Stimulated activated effector memory CD8-positive, alpha-beta T cell treated with anti-CD3 and anti-CD28 coated beads, Interleukin-12 subunit alpha, Interleukin-12 subunit beta, amount 100 ng/mL, for 72 hours (primary cell): ENCODE data around the gene UNC5B.

Source experiments
- ATAC-seq: fragments of 150-1000 bp; cut with Tn5 transposase; 2 replicates; pipeline ENCODE4 v1.10.0; 2021
- DNase-seq, 2 donors: peaks; one replicate each; pipeline ENCODE4 v3.0.0; 2021 to 2022; ENCODE audit warnings: low spot score in 2 of 2
- H3K27ac Mint-ChIP-seq: one replicate; pipeline ENCODE4 v1.8.0; 2022; ENCODE audit warnings: mild to moderate bottlenecking, mixed read lengths
- H3K36me3 Mint-ChIP-seq: one replicate; pipeline ENCODE4 v1.8.0; 2022; ENCODE audit warnings: mild to moderate bottlenecking, mixed read lengths
- H3K4me1 Mint-ChIP-seq: one replicate; pipeline ENCODE4 v1.8.0; 2022; ENCODE audit warnings: mixed read lengths
- H3K4me3 Mint-ChIP-seq: one replicate; pipeline ENCODE4 v1.8.0; 2022; ENCODE audit warnings: mild to moderate bottlenecking, mixed read lengths
- H3K9me3 Mint-ChIP-seq: one replicate; pipeline ENCODE4 v1.8.0; 2022; ENCODE audit warnings: mixed read lengths

Gene UNC5B

GRCh38 chr10:71228875-71229675 is 16.7 kb downstream of the UNC5B start:
- H3K27ac Mint-ChIP-seq = no peak overlapping the region
- no peaks in the 10 kb centered on the region for H3K9me3 Mint-ChIP-seq
- ATAC-seq (no peak), DNase-seq (no peak)
- H3K4me1 Mint-ChIP-seq = no peaks in the 10 kb centered on the region
- no peaks in the 10 kb centered on the region for H3K36me3 Mint-ChIP-seq
- no peak overlapping the region for H3K4me3 Mint-ChIP-seq

GRCh38 chr10:71229726-71230655 is 17.6 kb downstream of the UNC5B start:
- ATAC-seq = peak; percentile 17
- no peaks in the 10 kb centered on the region for H3K4me1 Mint-ChIP-seq
- DNase-seq = no peak
- no peaks in the 10 kb centered on the region for H3K9me3 Mint-ChIP-seq
- no peak overlapping the region for H3K4me3 Mint-ChIP-seq
- no peaks in the 10 kb centered on the region for H3K36me3 Mint-ChIP-seq
- H3K27ac Mint-ChIP-seq = no peak overlapping the region

DNA sequence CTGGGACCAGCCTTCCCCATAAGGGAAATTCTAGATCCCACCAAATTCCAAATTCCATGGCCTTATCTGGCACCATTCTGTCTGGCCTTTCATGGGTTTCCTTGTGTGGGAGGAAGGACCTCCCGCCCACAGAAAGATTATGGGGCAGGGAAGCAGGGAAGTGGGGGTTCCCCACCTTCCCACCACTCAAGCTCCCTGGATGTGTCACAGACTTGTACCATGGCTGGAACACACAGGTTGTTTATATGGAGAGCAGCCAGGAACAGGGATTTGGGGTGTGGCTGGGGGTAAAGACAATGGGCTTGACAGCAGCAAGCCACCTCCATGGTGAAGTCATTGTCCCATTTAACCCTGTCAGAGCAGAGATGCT is 18.3 kb downstream of the UNC5B start:
- no peak for DNase-seq
- H3K4me3 Mint-ChIP-seq = no peak overlapping the region
- H3K36me3 Mint-ChIP-seq = no peaks in the 10 kb centered on the region
- no peak for ATAC-seq
- H3K4me1 Mint-ChIP-seq = no peaks in the 10 kb centered on the region
- H3K9me3 Mint-ChIP-seq = no peaks in the 10 kb centered on the region
- H3K27ac Mint-ChIP-seq = no peak overlapping the region

DNA sequence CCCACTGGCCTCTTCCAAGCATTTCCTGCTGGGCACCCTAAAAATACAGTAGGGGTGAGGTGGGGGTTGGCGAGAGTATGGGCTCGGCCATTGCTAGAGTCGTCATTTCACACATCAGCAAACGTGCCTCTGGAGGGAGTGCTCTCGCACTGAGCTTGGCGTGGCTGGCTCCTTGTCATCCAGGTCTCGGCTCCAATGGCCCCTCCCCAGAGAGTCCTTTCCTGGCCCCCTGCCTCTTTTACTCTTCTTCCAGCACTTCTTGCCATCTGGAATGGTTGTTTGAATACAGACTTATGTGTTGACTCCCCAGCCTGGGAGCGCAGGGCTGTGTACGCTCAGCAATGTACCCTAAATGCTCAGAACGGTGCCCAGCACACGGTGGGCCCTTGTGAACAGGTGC is 18.8 kb downstream of the UNC5B start:
- Mint-ChIP-seq H3K4me3 (no peak overlapping the region), H3K9me3 (no peaks in the 10 kb centered on the region), H3K36me3 (no peaks in the 10 kb centered on the region), H3K4me1 (no peaks in the 10 kb centered on the region), H3K27ac (no peak overlapping the region)
- ATAC-seq = no peak
- no peak for DNase-seq

GRCh38 chr10:71232089-71232998 is 20.0 kb downstream of the UNC5B start:
- H3K4me1 Mint-ChIP-seq = no peaks in the 10 kb centered on the region
- H3K36me3 Mint-ChIP-seq = no peaks in the 10 kb centered on the region
- H3K27ac Mint-ChIP-seq = no peak overlapping the region
- H3K9me3 Mint-ChIP-seq = no peaks in the 10 kb centered on the region
- no peak overlapping the region for H3K4me3 Mint-ChIP-seq
- DNase-seq (no peak), ATAC-seq (no peak)

GRCh38 chr10:71233482-71233892 is 21.1 kb downstream of the UNC5B start:
- ATAC-seq (no peak), DNase-seq (no peak)
- H3K4me3 Mint-ChIP-seq = no peak overlapping the region
- H3K36me3 Mint-ChIP-seq = no peaks in the 10 kb centered on the region
- H3K4me1 Mint-ChIP-seq = no peaks in the 10 kb centered on the region
- no peak overlapping the region for H3K27ac Mint-ChIP-seq
- no peaks in the 10 kb centered on the region for H3K9me3 Mint-ChIP-seq

- DNase-seq (no peak), ATAC-seq (no peak)
- no peak overlapping the region for H3K27ac Mint-ChIP-seq
- H3K9me3 Mint-ChIP-seq = no peaks in the 10 kb centered on the region
- no peak overlapping the region for H3K4me3 Mint-ChIP-seq
- H3K4me1 Mint-ChIP-seq = no peaks in the 10 kb centered on the region
- H3K36me3 Mint-ChIP-seq = no peaks in the 10 kb centered on the region
Measured at GRCh38 chr10:71234004-71234894, 21.9 kb downstream of the UNC5B start.

DNA sequence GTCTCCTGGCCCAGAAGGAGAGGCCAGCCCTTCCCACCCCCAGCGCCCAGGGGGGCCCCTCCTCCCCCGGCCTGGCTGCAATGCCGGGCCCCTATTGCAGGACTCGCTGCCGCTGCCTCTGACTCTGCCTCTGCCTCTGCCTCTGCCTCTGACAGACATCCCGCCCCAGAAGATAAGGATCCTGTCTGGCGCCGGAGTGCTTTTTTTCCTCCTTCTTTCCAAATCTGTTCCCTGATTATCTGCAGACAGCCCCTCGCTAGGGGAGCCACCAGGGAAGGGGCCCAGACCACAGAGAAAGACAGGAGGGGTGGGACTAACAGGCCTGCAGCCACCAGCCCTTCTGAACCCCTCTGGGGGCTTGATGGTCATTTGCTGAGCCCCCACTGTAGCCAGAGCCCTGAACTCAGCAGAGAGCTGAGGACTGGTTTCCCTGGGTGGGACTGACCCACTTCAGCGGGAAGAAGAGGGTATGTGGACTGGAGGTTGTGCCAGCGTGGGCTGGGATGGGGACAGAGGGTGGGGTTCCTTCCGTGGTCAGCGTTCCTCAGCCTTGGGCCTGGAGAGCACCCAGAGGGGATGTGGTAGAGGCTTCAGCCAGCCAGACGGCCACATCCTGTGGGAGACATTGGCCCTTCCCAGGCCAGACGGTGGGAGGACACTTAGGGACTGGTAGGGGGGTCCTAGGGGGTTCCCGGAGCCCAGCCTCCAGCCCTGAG is 22.8 kb downstream of the UNC5B start:
- Mint-ChIP-seq H3K27ac (no peak overlapping the region), H3K4me3 (no peak overlapping the region), H3K9me3 (no peaks in the 10 kb centered on the region), H3K36me3 (no peaks in the 10 kb centered on the region), H3K4me1 (no peaks in the 10 kb centered on the region)
- ATAC-seq = no peak
- DNase-seq = no peak

DNA sequence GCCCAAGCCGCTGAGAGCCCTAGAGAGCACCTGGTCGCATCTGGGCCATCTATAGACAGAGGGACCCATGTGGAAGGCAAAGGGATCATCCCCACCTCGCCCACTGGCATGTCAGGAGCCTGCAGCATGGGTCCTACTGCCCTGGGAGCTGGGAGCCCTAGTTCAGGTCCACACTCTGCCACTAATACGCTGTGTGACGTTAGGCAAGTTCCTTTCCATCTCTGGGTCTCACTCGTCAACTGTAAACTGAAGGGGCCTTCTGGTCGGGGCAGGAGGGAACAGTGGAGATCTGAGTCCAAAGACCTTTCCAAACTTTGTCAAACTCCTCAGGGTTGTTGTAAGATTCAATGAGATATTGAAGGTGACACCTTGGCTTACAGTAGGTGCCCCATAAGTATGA is 23.4 kb downstream of the UNC5B start:
- Mint-ChIP-seq H3K4me3 (no peak overlapping the region), H3K9me3 (no peaks in the 10 kb centered on the region), H3K4me1 (no peaks in the 10 kb centered on the region), H3K36me3 (no peaks in the 10 kb centered on the region), H3K27ac (no peak overlapping the region)
- ATAC-seq (no peak), DNase-seq (no peak)

DNA sequence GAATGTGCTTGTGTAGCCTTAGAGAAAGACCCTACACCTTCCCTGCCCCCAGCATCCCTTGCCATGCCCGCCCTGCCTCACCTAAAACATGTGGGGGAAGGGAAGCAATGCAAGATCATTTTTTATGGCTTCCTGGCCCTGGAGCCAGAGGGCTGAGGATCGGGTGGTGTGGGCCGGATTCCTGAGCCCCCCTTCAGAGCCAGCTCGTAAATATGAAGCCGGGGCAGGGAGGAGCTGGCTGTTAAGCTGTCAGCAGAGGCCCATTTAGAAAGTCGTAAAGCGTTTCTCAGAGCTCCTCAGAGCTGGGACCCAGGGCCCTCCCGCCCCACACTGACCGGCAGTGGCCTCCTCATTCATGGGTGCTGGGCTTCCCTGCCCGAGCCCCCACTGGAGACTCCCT is 23.9 kb downstream of the UNC5B start:
- Mint-ChIP-seq H3K4me3 (no peak overlapping the region), H3K27ac (no peak overlapping the region), H3K36me3 (no peaks in the 10 kb centered on the region), H3K9me3 (no peaks in the 10 kb centered on the region), H3K4me1 (no peaks in the 10 kb centered on the region)
- no peak for DNase-seq
- ATAC-seq = no peak

DNA sequence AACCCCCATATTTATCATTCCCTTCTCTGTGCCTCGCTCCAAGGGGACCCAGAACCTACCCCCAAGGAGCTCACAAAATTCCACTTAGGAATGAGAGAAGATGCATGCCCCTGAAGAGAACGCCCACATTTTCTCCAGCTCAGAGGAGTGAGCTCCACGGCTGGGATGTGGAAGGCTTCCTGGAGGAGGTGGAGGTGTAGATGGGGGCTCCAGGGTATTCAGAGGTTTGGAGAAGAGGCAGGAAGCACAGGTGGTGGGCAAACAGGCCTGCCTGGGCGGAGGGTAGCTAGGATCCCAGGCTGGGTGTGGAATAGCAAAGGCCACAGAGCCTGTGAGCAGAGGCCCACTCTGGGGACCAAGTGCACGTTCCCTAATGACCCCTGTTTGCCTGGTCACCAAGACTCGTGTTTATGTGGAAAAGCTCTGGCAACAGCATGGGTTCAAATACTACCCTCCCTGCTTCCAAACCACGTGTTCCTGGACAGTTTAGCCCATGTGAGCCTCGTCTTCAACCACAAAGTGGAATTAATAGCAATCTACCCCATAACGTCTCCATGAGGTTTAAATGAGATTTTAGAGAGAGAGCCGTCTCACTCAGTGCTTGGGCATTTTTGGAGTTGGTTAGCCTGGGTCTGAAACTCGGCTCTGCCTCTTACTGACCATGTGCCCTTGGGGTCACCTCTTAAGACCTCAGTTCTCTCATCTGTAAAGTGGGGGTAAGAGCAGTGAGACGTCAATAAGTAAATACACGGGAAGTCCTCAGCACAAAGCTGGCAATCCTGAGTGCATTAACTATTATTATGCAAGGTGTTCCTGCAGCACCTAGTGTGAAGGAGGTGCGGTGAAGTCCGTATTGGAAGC is 24.7 kb downstream of the UNC5B start:
- no peak overlapping the region for H3K4me3 Mint-ChIP-seq
- no peaks in the 10 kb centered on the region for H3K9me3 Mint-ChIP-seq
- no peak for ATAC-seq
- no peaks in the 10 kb centered on the region for H3K36me3 Mint-ChIP-seq
- H3K27ac Mint-ChIP-seq = no peak overlapping the region
- DNase-seq = no peak
- H3K4me1 Mint-ChIP-seq = no peaks in the 10 kb centered on the region

DNA sequence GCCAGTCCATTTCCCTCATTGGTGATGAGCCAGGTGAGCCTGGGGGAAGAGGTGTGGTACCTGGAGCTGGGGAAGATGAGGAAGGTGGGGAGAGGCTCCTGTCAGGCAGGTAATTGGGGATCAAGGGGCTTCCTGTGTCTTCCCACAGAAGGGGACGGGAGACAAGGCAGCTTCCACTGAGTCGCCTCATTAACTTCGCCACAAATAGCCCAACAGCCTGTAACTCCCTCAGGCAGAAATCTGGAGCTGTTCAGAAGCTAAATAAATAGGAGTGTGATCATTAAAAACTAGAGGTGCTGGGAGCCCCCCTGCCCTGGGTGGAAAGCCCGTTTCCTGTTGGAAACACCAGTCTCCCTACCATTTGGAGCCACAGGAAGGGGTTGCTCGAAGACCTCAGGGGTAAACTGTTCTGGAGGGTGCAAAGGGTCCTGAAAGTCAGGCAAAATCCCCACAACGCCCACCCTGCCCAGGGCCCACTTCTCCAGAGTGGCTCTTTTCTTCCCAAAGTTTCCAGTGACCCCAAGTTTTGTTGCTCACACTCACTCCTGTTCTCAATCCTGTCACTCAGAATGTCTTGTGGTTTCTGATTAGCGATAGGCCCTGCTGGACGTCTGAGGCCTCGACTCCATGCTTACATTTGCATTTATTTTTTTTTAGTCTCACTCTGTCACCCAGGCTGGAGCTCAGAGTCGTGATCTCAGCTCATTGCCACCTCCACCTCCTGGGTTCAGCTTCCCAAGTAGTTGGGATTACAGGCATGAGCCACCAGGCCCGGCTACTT is 25.7 kb downstream of the UNC5B start:
- no peak for ATAC-seq
- DNase-seq = no peak
- Mint-ChIP-seq H3K9me3 (no peaks in the 10 kb centered on the region), H3K36me3 (no peaks in the 10 kb centered on the region), H3K27ac (no peak overlapping the region), H3K4me1 (no peaks in the 10 kb centered on the region), H3K4me3 (no peak overlapping the region)

DNA sequence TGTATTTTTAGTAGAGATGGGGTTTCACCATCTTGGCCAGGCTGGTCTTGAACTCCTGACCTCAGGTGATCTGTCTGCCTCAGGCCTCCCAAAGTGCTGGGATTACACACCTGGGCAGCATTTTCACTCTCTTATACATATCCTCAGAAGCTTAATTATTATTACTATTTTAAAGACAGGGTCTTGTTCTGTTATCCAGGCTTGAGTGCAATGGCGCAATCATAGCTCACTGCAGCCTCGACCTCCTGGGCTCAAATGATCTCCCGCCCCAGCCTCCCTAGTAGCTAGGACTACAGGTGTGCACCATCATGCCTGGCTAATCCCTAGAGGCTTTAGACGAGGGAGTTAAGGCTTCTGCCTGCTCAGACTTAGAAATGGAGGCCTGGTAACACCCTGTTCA is 26.3 kb downstream of the UNC5B start:
- H3K27ac Mint-ChIP-seq = no peak overlapping the region
- H3K4me3 Mint-ChIP-seq = no peak overlapping the region
- no peak for DNase-seq
- no peaks in the 10 kb centered on the region for H3K36me3 Mint-ChIP-seq
- no peaks in the 10 kb centered on the region for H3K4me1 Mint-ChIP-seq
- no peak for ATAC-seq
- no peaks in the 10 kb centered on the region for H3K9me3 Mint-ChIP-seq
